GOT3 (cell line): ENCODE results near the gene DCP1B.

Experiments used
- DNase-seq: peaks from one replicate; lab custom pipeline; 2025; ENCODE audit warnings: mixed read lengths; lab: John Stamatoyannopoulos, UW

Gene DCP1B

DNA sequence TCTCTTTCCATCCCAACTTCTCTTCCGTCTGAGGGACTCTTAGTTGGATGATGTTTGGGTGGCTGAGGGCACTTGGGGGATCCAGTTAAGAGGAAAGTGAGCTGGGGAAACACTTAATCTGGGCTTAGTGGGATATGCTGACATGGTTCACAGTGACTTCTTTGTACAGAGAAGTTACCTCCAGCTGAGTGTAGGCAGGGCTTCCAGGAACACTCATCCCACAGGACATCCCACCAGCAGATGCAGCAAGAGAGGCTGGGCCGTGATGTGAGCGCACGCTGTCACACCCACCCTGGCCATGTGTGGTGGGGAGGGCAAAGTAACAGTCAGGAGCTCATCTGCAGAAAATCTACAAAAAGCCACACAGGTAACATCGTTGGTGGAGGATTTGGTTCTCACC is 85.0 kb downstream of the DCP1B start:
- no peak for DNase-seq

DNA sequence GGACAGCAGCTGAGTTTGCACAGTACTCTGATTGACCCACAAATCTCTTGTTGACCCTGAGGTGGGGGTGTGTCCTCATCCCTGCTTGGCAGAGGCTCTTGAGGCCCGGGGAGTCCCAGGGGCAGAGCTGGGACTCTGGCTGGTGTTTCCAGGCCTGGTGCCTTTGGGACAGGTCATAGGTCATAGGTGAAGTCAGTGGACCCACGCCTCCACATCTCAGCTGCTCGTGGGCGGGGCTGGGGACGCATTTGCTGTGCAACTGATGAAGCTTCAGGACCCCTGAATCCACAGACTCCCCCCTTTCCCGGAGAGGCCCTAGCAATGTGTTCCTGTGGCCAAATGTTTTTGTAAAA is 85.4 kb downstream of the DCP1B start:
- DNase-seq, result no peak

DNA sequence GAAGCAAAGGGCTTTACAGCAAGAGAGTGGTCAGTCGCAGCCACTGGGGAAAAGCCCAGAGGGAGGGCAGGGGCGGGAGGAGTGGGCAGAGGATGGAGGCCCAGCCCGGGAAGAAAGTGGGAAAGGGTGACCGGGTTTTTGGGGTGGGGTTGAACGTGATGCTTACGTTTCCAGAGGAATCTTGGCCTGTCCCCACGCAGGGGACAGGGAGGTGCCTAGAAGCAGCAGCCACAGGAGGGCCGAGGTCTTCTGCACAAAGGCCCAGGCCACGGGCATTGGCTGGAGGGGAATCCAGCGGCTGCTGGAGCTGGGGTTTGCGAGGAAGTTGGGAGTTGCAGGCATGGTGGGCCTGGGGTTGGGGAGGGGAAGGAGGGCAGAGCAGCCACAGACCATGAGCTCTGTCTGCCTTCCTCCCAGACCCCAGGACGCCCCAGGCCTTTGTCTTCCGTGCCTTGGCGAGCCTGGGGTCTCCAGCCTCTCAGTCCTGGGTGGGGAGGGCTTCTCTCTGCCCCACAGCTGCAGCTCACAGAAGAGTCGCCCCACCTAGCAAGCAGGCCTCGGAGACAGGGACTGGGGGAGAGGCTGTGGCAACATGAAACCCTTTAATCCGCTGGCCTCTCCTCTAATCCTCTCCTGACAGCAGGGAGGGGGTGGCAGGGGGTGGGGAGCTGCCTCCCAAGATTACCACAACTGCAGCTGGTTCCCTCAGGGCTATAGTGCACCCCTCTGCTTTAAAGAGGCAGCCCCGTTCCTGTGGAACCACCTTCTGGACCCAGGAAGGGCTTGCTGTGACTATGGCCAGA is 86.0 kb downstream of the DCP1B start, which contains the start of gene CACNA2D4:
TSS of gene CACNA2D4 (minus strand) at position 572 of the 803 bp plus-strand sequence. CDS start at position 393, 179 bp downstream.
- no peak for DNase-seq

DNA sequence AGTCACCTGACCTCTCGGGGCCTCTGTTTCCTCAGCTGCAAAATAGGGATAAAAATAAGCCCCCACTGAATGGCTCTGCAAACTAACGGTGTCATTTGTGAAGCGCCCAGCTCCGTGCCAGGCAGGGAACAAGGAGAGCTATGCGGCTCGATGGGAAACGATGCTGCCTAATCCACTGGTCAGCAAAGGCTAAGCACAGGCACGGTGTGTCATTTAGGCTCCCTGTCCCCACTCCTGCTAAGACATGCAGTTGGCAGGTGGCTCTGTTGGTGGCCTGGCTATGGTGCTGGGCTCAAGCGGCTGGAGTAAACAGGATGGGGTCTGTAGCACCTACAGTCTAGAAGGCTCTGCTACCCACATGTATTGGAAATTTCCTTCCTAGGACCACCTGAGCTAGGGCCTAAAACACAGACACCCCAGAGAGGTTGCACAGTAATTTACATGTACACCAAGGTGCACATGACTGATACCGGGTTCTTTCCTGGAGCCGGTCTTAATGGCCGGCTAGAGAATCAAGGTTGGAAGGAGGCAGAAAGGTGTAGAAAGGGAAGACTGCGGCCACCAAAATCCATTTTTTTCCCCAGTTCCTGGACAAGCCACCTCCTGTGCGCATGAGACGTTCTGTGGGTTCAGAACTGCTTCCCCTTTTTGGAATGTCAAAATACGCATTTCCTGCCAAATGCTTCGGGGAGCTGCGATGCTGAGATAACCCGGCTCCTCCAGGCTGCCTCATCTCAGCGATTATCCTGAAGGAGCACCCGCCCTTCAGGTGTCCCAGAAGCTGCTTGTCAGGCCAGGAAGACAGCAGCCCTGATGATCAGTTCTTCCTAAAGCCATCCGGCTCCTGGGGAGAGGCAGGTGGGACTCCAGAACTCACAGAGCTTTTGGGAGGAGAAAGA is 86.8 kb downstream of the DCP1B start:
- DNase-seq, result no peak

DNA sequence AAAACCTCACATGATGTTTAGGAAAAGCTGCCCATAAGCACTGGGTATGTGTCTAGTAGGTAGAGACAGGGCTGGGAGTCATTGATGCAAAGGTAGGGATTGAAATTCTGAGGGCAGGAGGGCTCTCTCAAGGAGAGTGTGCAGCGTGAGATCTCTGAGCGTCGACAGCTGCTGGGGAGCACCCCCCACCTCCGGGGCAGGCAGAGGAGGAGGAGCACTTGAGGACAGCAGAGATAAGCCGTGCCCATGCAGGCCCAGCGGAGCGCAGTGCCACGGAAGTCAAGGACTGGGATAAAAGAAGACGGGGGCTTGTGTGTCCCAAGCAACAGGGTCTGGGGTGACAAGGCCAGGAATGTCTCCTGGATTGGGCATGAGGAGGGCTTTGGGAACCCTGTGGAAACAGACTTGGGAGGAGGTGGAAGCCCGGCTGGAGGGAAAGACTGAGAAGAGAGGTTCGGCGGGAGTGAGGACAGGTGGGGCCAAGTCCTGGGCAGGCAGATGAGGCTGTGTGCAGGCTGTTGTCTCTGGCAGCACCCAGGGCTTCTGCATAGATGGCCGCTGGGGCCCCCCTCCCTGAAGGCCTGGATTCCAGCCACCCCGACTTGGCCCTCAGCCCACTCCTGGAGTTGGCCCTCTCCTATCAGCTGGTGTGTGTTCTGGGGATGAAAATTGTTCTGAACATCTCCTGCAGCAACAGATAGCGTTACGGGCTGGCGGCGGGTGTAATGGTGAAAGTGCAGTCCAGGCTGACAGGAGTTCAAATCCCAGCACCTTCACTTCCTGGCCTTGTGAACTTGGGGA is 87.7 kb downstream of the DCP1B start:
- DNase-seq, result no peak

GRCh38 chr12:1915082-1915968 is 88.9 kb downstream of the DCP1B start:
- no peak for DNase-seq

DNA sequence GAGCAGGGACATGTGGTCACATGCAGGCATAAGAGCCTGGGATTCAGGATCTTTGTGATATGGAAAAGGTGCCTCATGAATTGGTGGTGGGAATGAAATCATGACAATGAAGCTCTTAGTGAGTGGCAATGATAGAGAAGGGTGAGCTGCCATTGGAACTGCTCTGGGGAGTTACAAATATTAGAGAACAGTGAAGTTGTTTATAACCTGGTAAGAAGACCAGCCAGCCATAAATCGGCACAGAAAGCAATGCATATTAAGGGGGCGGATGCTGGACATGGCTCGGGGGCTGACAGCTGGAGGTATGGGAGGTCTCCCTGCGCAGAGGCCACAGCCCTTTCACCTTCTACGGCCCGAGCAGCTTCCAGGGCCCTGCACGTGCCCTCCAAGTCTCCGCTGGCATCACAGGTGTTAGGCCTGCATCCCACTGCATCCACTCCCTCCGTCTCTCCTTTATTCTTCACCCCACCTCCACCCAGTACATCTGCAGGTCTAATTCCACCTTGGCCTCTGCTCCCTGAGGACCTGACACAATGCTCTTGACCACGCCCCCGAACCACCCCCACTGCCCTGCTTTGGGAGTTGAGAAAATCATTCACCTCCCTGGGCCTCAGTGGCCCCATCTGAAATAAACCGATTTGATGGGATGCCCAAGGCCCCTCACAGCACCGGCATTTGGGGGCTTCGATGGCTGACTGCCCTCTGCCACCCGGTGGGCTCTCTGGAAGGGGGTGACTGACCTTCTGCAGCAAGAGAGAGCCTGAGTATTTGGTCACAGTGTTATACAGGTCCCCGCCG is 89.9 kb downstream of the DCP1B start:
- DNase-seq, result no peak

DNA sequence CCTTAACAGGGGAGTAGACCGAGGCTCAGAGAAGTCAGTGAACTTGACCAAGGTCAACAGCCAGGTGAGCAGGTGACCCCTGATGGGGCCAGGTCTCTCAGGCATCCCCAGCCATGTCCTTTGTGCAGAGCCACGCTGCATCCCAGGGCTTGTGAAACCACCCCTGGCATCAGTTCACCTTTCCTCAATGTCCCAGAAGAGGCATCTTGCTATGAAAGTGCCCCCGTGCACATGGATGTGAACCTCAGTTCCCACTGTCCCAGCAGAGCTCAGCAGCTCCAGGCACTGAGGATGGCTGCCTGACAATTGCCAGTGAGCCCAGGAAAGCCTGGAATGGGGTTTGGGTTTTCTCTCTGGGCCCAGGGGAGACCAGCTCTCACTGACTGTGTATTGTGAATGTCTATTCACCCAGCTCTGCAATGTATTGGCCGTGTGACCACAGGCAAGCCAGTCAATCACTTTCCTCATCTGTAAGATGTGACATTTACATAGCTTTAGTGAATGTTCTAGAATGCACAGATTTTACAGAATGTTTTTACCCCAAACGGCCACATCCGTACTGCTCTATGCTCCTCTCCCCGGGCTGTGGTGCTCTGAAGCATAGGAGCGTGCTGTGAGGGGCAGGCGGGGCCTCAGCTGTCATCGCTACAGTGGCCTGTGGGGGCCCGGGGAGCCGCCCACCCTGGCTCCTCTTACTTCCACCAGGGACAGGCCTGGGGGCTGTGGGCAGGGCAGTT is 90.7 kb downstream of the DCP1B start:
- DNase-seq, result no peak

- no peak for DNase-seq
Measured at GRCh38 chr12:1912580-1913376, 91.5 kb downstream of the DCP1B start.

GRCh38 chr12:1911598-1912575 is 92.4 kb downstream of the DCP1B start:
- no peak for DNase-seq

GRCh38 chr12:1910468-1910867 is 93.8 kb downstream of the DCP1B start:
- DNase-seq, result no peak

DNA sequence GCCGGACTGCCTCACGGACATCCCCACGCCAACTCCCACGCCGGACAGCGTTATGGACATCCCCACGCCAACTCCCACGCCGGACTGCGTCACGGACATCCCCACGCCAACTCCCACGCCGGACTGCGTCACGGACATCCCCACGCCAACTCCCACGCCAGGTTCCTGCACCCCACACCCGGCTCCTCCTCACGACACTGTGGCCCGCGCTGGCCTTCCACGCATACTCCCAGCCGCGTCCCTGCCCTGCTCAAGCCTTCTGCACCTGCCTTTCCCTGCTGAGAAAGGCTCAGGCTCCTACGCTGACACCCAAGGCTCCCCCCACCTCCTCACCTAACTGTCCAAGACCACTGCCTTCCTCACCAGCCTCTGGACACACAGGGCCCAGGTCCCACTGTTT is 95.5 kb downstream of the DCP1B start:
- no peak for DNase-seq

- no peak for DNase-seq
Measured at GRCh38 chr12:1907652-1908611, 96.3 kb downstream of the DCP1B start.

DNA sequence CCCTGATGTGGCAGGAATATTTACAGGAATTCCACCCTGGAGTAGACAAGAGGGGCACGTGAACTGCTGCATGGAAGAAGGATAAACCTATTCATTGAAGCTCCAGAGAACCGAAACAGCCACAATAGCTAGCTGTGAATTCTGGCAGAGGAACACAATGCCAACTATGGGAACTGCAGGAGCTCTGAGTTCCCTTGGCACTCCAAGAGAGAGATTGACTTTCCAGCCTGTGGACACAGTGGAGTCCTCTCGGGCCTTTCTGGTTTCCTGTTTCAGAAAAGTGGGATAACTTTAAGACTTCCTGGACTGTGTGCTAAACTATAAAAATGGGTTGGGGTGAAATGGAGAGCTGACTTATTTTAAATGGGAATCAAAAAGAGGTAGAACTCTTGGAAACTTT is 97.7 kb downstream of the DCP1B start:
- no peak for DNase-seq

- DNase-seq, result no peak
Measured at GRCh38 chr12:1904875-1905274, 99.4 kb downstream of the DCP1B start.

DNA sequence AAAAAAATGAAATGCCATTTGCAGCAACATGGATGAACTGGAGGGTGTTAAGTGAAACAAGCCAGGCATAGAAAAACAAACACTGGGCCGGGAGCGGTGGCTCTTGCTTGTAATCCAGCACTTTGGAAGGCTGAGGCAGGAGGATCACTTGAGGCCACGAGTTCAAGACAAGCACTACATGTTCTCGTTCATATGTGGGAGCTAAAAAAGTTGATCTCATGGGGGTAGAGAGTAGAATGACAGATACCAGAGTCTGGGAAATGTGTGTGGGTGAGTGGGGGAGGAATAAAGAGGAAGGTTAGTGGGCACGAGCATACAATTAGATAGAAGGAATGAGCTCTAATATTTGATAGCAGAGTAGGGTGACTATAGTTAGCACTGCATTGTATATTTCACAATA is 107.3 kb downstream of the DCP1B start:
- DNase-seq, result no peak
